MM.1S (cell line): ENCODE measurements around the gene GMFB.

ENCODE experiments used
- CTCF ChIP-seq: fragments of 300-600 bp; sonication (generic); IDR thresholded peaks from 2 replicates; pipeline ENCODE4 v1.5.1; 2016; ENCODE audit warnings: antibody characterized with exemption, low read length, mixed read lengths
- EZH2 ChIP-seq: fragments of 300-600 bp; sonication (generic); optimal IDR thresholded peaks from 2 replicates; pipeline ENCODE3; 2017; ENCODE audit warnings: low read depth, mild to moderate bottlenecking, antibody characterized with exemption, low read length, mixed read lengths
- EZH2phosphoT487 ChIP-seq: fragments of 300-600 bp; sonication (generic); IDR thresholded peaks from 2 replicates; pipeline ENCODE4 v1.6.1; 2018; ENCODE audit warnings: antibody characterized with exemption, low read length

DNA sequence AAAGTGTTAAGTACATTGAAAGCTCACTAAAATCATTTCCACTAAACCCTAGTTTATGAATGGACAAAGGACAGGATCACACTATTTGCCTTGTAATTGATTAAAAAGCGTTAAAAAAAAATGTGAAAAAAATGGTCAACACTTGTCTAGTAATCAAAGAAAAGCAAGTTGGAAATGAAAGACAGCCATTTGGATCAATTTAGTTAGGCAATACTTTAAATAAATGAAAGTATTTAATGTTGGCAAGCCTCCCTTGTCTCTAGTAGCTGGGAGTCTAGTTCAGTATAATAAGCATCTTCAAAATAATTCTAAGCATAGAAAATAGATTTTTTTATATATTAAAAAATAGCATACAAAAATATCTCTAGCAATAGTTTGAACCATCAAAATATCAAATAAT lies 33.4 kb downstream of the GMFB start:
- TF ChIP-seq CTCF (no peak), EZH2 (no peak), EZH2phosphoT487 (no peak)
